GM23248 (cell line): ENCODE measurements around the gene IL1RAPL2.

Experiments
- EZH2 ChIP-seq: fragments of 200-600 bp; sonication (generic); IDR thresholded peaks from 2 replicates; pipeline ENCODE4 v1.6.1; 2018; ENCODE audit warnings: antibody characterized with exemption, mild to moderate bottlenecking; ENCODE audit not compliant: insufficient read depth, poor library complexity, severe bottlenecking
- EZH2phosphoT487 ChIP-seq: fragments of 200-600 bp; sonication (generic); IDR thresholded peaks from 2 replicates; pipeline ENCODE4 v1.6.1; 2018; ENCODE audit warnings: antibody characterized with exemption, moderate library complexity, mild to moderate bottlenecking, low read depth; ENCODE audit not compliant: insufficient read depth

DNA sequence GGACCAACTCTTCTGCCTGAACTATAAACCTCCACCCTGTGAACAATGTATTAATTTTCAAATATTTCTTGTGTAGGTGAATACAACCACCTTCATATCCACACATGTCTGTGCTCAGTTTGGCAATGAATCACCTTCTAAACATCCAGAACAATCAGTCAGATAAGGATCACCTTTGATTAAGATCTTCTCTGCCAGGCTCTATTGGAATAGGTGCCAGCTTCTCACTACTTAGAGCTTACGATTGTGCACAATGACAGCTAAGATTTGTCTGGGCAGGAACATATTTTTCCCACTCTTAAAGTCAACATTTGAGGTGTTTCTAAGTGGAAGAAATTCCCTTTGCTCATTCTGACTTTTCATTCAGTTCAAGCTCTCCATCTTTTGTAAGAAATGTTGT, 237.2 kb downstream of the IL1RAPL2 start:
- TF ChIP-seq EZH2 = no peak
- TF ChIP-seq EZH2phosphoT487 = no peak
